Motor neuron (in vitro differentiated cells): ENCODE results near the gene KCNH2. TPM values are rescaled to one million over a fixed set of nuclear protein-coding genes. Genes with fewer than 3 reads are reported as not detected.
"Not testable (repeated sequence)": the region's sequence is repeated elsewhere in the genome, so short reads cannot be mapped to it uniquely, and the experiment has no call there.

Source experiments
- ATAC-seq, 8 experiments: fragments of 200-7000 bp; cut with Tn5 transposase; replicated peaks in 6 of 8; 2 replicates each; pipeline ENCODE4 v1.8.0; 2021; ENCODE audit warnings: mild to moderate bottlenecking in 8 of 8, moderate library complexity in 8 of 8
- H3K27ac ChIP-seq, 2 donors: fragments of 250-450 bp; sonication (Bioruptor Pico); 2 replicates each; pipeline ENCODE4 v1.9.0; 2021; ENCODE audit warnings: antibody characterized with exemption in 2 of 2, mild to moderate bottlenecking in 2 of 2, moderate library complexity in 1 of 2
- H3K4me1 ChIP-seq, 2 donors: fragments of 250-450 bp; sonication (Bioruptor Pico); replicated peaks in 1 of 2; 2 replicates each; pipeline ENCODE4 v1.6.1; 2021; ENCODE audit warnings: antibody characterized with exemption in 2 of 2, mild to moderate bottlenecking in 2 of 2, moderate library complexity in 1 of 2
- H3K4me3 ChIP-seq, 5 donors: fragments of 250-450 bp; sonication (Bioruptor Pico); 2 replicates each; pipeline ENCODE4 v1.9.0; 2021; ENCODE audit warnings: antibody characterized with exemption in 5 of 5, mild to moderate bottlenecking in 5 of 5, moderate library complexity in 4 of 5
- WGBS, 10 experiments: fragments of 450-650 bp; shearing (Covaris generic); methylation state at CpG; one replicate each; pipeline ENCODE4 v1.0.0; 2022; 5-methylcytosine and 5-hydroxymethylcytosine counted together
- in situ Hi-C, 9 experiments: fragments of 400-800 bp; cut with MboI; loops; one replicate each; pipeline ENCODE4 v1.15.0; 2021; ENCODE audit warnings: low sequenced_read_pairs in 9 of 9, low pct_unique_long_range_greater_than_20kb in 2 of 9; ENCODE audit not compliant: unreplicated experiment in 9 of 9
- total RNA-seq, 8 experiments: library from RNA; unstranded; fragments of 300-600 nt; gene quantifications; 2 replicates each; pipeline versions ENCODE4 v1.2.3 to v1.2.4, GENCODE V29; 2022

The KCNH2 gene
- total RNA-seq, 8 experiments from 2014 or later = 0.38 to 38.5 (median 20.9) TPM

DNA sequence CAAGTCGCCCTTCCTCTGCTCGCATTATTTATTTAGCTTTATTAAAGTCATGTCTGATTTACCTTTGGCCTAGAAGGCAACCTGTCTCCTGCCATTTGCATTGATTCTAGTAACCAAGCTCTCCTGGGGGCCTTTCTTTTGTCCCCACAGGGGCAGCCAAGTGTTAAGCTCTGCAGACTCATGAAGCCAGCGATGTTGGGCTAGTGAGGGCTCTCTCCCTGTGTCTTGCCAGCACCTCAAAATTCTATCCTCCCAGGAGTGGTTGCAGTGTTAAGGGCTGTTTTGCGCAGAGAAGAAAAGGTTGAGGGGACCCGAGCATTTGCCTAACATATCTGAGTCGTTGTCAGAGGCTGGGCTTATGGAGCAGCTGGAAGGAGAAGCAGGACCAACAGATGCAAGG, 63.9 kb downstream of the KCNH2 start:
- WGBS, 10 experiments = 18 to 100% (median 77%) methylated on average over 1 to 5 of the region's 6 CpGs; no CpG with 5 or more reads in 2 of the 10 experiments
- no peak for ATAC-seq
- no peak overlapping the region for H3K27ac ChIP-seq
- peaks cover 2 to 13% of the 10 kb centered on the region in 2 donors for H3K4me1 ChIP-seq
- H3K4me3 ChIP-seq = no peak overlapping the region
- in situ Hi-C loops = no loop called here

DNA sequence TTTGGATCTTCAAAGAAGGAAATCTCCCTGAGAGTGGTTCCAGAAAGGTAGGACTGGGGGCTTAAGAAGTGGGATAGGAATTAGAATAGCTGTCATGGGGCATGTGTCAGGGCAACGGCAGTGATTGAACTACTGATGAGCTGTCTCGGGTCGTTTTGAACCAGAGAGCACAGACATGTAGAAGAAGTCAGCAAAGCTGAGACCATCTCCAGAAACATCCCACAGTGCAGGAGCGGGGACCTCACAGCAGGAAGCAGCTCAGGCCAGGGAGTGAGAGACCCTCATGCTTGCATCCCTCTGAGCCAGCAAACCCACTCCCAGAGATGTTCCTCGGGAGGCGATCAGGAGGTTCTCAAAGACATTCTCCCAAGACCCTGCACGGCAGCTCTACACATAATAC, 65.7 kb downstream of the KCNH2 start:
- Histone ChIP-seq H3K4me3 (no peak overlapping the region), H3K4me1 (no peaks in the 10 kb centered on the region), H3K27ac (no peak overlapping the region)
- ATAC-seq = no peak
- WGBS, 10 experiments = 27 to 90% (median 60%) methylated on average over 1 to 6 of the region's 7 CpGs; no CpG with 5 or more reads in 1 of the 10 experiments
- in situ Hi-C loops = no loop called here

DNA sequence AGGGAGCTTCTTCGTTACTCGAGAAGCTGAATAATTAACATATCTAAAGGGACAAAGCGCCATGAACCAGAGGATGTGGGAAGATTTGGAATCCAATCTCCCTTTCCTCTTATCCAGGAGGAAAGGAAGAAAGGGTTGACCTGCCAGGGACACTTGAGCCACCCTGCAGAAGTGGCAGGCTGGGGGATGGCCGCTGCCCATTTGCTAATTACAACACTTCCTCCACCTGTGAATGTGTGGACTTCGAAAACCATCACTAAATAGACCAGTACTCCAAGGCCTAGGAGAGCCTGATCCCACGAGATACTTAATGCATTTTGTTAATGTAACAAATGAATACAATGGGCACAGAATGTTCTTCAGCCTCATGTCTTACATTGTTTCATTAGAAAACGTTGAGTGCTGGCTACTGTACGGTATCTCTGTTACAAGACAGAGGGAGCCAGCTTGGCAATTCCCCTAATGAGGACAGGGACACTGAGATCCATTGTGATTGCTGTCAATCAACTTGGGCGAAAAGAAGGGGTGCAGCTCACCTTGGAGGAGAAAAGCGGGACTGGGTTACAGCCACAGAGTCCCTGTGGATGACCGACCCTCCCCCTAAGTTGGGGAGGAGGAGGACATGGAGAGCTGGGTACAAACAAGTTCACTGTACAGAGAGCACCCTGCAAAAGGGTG, 66.4 kb downstream of the KCNH2 start:
- in situ Hi-C loops = no loop called here
- no peak overlapping the region for H3K27ac ChIP-seq
- 17 to 76% (median 57%) methylated on average over 3 to 8 of the region's 11 CpGs; no CpG with 5 or more reads in 1 of the 10 experiments for WGBS, 10 experiments
- no peak overlapping the region for H3K4me3 ChIP-seq
- no peaks in the 10 kb centered on the region for H3K4me1 ChIP-seq
- no peak for ATAC-seq

DNA sequence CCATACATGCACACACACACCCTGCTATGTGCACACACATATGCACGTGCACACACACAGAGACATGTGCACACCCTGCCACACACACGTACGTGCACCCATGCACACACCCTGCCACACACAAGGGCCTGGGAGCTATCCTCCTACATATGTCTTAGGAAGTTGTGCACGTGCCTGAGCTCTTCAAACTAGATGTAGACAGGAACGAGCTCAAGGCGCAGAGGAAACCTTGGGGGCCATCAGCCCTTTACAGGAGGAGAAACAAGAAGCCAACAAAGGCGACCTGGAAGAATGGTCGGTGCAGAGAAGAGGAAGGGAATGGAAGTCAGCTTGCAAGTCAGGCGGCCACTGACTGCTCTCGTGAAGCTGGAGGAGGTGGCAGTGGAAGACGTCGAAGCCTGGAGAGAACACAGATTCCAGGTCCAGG, 67.1 kb downstream of the KCNH2 start:
- no peaks in the 10 kb centered on the region for H3K4me1 ChIP-seq
- no peak overlapping the region for H3K27ac ChIP-seq
- no peak for ATAC-seq
- in situ Hi-C loops = no loop called here
- no peak overlapping the region for H3K4me3 ChIP-seq
- 10 to 92% (median 71%) methylated on average over 1 to 6 of the region's 12 CpGs; no CpG with 5 or more reads in 4 of the 10 experiments for WGBS, 10 experiments

DNA sequence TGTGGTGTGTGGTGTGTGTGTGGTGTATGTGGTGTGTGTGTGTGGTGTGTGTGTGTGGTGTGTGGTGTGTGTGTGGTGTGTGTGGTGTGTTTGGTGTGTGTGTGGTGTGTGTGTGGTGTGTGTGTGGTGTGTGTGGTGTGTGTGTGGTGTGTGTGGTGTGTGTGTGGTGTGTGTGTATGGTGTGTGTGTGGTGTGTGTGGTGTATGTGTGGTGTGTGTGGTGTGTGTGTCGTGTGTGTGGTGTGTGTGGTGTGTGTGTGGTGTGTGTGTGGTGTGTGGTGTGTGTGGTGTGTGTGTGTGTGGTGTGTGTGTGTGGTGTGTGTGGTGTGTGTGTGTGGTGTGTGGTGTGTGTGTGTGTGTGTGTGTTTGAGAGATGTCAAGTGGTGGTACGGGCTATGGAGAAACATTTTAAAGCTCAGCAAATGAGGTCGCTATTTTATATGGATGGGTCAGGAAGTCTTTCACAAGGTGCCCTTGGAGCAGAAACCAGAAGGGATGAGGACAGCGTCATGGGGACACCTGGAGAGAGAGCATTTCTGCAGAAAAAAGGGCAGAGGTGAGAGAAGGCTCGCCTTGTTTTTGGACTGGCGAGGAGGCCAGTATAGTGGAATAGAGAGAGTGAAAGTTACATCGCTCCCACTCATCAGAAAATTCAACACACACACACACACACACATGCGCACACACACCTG, 67.7 kb downstream of the KCNH2 start:
- ATAC-seq, H3K27ac ChIP-seq, H3K4me1 ChIP-seq, H3K4me3 ChIP-seq, in situ Hi-C loops: not testable (repeated sequence)
- 0 to 100% (median 73%) methylated on average over 1 to 6 of the region's 8 CpGs; no CpG with 5 or more reads in 2 of the 10 experiments for WGBS, 10 experiments

DNA sequence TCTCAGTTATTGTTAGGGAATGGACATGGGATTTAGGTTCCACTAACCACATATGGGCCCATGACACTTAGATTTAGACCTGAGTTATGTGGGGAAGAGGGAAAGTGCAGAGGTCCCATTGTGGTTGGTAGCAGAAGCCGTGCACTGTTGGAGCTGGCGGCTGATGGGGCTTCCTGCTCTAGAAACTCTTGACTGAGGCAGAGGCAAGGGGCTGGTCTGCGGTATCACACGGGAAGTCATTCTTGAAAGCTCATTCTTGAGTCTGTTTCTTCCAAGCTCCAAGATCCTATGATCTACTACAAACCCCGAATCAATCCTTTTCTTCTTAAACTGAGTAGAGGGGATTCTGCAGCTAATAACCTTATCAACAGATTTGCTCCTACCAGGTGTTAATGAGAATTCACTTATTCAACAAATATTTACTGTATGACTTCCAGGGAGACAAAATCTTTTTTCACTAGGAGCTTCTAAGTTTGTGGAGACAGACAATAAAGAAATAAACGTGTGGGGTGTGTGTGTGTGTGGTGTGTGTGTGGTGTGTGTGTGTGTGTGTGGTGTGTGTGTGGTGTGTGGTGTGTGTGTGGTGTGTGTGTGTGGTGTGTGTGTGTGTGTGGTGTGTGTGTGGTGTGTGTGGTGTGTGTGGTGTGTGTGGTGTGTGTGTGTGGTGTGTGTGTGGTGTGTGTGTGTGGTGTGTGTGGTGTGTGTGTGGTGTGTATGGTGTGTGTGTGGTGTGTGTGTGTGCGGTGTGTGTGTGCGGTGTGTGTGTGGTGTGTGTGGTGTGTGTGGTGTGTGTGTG, 68.7 kb downstream of the KCNH2 start:
- H3K4me3 ChIP-seq = no peak overlapping the region
- in situ Hi-C loops = loop anchor here in 2 of 9 experiments (10.0 kb wide), 1 partner anchor 75 kb away; no protein-coding TSS in a partner anchor
- 25 to 100% (median 74%) methylated on average over 2 to 5 of the region's 8 CpGs; no CpG with 5 or more reads in 4 of the 10 experiments for WGBS, 10 experiments
- no peak for ATAC-seq
- H3K27ac ChIP-seq = no peak overlapping the region
- no peaks in the 10 kb centered on the region for H3K4me1 ChIP-seq

DNA sequence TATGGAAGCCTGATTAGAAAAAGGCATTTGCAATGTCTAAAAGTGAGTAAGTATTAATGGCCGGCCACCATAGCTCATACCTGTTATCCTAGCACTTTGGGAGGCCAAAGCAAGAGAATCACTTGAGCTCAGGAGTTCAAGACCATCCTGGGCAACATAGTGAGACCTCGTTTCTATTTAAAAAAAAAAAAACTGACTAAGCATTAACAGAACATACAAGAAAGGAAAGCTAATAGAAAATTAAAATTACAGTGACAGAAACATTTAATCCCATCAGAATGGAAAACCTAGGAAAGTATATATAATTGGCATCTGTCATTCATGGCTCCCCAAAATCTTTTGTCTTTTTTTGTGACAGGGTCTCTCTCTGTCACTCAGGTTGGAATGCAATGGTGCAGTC, 69.9 kb downstream of the KCNH2 start:
- no peak overlapping the region for H3K27ac ChIP-seq
- in situ Hi-C loops = loop anchor here in 2 of 9 experiments (10.0 kb wide), 1 partner anchor 77 kb away; no protein-coding TSS in a partner anchor
- H3K4me1 ChIP-seq = no peaks in the 10 kb centered on the region
- H3K4me3 ChIP-seq = no peak overlapping the region
- 0 to 80% (median 50%) methylated on average over 2 of the region's 2 CpGs; no CpG with 5 or more reads in 1 of the 10 experiments for WGBS, 10 experiments
- ATAC-seq = no peak

DNA sequence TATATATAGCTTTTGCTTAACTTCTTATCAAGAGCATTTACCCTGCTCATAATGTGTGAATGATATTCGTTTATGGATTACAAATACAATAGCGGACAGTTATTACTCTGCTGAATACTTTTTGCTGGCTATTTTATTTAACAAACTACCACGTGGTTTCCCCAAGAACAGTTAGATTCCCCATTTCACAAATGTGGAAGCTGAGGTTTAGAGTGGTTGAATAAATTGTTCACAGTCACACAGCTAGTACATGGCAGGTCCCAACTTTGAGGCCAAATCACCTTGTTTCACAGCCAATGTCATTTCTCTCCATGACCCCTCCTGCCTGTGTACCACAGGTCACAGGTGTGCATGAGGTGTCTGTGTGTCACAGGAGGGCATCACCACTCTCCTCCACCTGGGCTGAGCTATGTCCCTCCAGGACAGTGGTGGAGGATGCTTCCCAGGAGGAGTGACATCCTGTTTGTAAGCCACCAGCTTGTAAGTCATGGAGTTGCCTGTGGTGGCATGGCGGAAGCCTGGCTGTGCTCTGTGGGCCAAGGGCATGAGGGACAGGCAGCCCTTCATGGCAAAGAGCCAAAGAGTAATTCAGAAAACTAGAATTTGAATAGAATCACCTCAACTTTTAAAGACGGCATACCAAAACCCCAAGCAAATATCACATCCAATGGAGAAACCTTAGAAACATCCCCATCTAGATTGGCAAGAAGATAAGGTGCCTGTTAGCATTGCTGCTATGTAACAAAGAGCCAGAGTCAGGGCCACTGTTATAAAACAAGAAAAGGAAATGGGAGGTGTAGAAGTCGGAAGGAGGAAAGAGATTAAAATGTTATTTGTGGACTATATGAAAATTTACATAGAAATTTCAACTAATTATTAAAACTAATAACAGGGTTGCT, 73.9 kb downstream of the KCNH2 start:
- H3K4me1 ChIP-seq = peaks cover 16 to 27% of the 10 kb centered on the region in 2 donors
- WGBS, 10 experiments = 33 to 88% (median 83%) methylated on average over 2 to 6 of the region's 6 CpGs; no CpG with 5 or more reads in 1 of the 10 experiments
- H3K4me3 ChIP-seq = no peak overlapping the region
- in situ Hi-C loops = loop anchor here in 2 of 9 experiments (10.0 kb wide), 1 partner anchor 81 kb away; no protein-coding TSS in a partner anchor
- no peak overlapping the region for H3K27ac ChIP-seq
- ATAC-seq = no peak

DNA sequence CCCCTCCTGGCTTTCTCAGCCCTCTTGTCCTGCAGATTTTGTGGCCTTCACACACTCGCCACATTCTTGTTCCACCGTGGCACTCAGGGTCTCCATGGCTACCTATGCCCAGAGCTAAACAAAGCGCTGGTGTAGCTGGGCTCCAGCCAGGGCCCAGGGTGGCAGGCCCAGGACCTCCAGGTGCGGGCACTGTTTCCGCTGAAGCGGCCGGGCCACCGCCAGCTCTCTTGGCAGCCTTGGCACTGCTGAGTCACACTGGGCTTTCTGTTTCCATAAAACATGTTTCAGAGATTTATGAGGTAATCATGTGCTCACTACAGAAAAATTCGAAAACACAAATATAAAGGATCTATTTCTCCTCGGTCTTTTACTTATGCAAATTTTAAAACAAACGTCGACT, 74.5 kb downstream of the KCNH2 start:
- peak in 4 of 8 experiments; percentile 28 to 87 (median 62) for ATAC-seq
- no peak overlapping the region for H3K4me3 ChIP-seq
- peaks cover 16 to 27% of the 10 kb centered on the region in 2 donors for H3K4me1 ChIP-seq
- H3K27ac ChIP-seq = no peak overlapping the region
- 3 to 91% (median 79%) methylated on average over 4 to 9 of the region's 12 CpGs; no CpG with 5 or more reads in 1 of the 10 experiments for WGBS, 10 experiments
- in situ Hi-C loops = loop anchor here in 2 of 9 experiments (10.0 kb wide), 1 partner anchor 81 kb away; no protein-coding TSS in a partner anchor

DNA sequence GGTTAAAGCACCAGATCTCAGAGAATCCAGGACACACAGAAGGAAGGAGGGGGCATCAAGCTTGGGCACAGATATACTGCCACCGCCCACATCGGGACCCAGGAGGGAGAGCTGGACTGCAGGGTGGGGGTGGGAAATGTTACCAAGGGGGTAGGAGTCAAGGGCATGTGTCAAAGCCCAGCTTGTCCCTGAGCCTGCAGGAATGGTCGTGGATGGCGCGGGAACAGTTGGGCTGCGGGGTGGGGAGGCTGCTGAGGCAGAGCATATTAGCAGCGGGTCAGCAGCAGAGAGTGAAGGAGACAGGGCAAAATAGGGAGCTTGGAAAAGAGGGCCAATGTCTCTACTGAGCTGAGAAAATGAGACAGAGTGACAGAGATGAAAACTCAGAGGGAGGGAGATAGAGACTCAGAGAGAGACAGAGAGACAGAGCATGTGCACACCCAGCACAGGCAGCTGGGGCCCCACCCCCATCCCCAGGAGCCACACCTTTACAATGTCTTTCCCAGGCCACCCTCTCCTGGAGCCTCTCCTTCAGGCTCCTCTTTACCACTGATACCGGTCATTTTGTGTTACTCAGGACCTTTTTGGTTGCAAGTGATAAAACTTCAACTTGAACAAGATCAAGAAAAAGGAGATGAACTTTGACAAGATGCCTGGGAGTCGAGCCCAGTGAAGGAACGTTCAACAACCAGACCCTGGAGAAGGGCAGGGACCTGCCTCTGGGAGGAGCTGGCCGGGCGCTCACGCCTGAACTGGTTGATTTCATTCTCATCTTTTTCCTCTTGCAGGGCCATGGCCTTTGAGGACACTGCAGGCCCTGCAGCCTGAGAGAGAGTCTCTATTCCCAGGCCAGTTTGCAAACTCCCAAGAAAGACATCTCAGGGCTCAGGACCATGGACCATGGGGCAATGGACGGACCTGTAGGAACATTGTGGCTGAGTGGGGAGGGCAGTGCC, 75.8 kb downstream of the KCNH2 start:
- Histone ChIP-seq H3K27ac (peak overlapping the region in 1 of 2 donors; percentile 71), H3K4me3 (no peak overlapping the region), H3K4me1 (peaks cover 16 to 27% of the 10 kb centered on the region in 2 donors)
- peak in 2 of 8 experiments; percentile 15 to 61 for ATAC-seq
- in situ Hi-C loops = loop anchor here in 2 of 9 experiments (10.0 kb wide), 1 partner anchor 82 kb away; no protein-coding TSS in a partner anchor
- WGBS, 10 experiments = 17 to 100% (median 62%) methylated on average over 1 to 6 of the region's 14 CpGs; no CpG with 5 or more reads in 4 of the 10 experiments
